MM.1S (cell line): ENCODE data around the gene SHMT1.

Experiments
- DNase-seq: peaks from one replicate; pipeline ENCODE4 v3.0.0-alpha.2; 2015
- H2AFZ ChIP-seq: fragments of 300-600 bp; sonication (generic); 2 replicates; pipeline ENCODE4 v1.6.0; 2016; ENCODE audit warnings: antibody characterized with exemption, low read length
- H3F3A ChIP-seq: fragments of 300-600 bp; sonication (generic); 2 replicates; pipeline ENCODE4 v1.6.1; 2016; ENCODE audit warnings: mild to moderate bottlenecking, antibody characterized with exemption, low read length, moderate library complexity, mixed read lengths; ENCODE audit not compliant: insufficient read depth
- H3K27ac ChIP-seq: fragments of 300-600 bp; sonication (generic); 2 replicates; pipeline ENCODE4 v1.5.1; 2016; ENCODE audit warnings: mild to moderate bottlenecking, low read length
- H3K27me3 ChIP-seq: fragments of 300-600 bp; sonication (generic); replicated peaks from 2 replicates; pipeline ENCODE4 v1.6.0; 2016; ENCODE audit warnings: low read length; ENCODE audit not compliant: insufficient read depth
- H3K36me3 ChIP-seq: fragments of 300-600 bp; sonication (generic); replicated peaks from 2 replicates; pipeline ENCODE4 v1.6.1; 2016; ENCODE audit warnings: mild to moderate bottlenecking, low read length, mixed read lengths; ENCODE audit not compliant: insufficient read depth
- H3K4me1 ChIP-seq: fragments of 300-600 bp; sonication (generic); 2 replicates; pipeline ENCODE4 v1.6.1; 2016; ENCODE audit warnings: low read length, mixed read lengths
- H3K4me2 ChIP-seq: fragments of 300-600 bp; sonication (generic); 2 replicates; pipeline ENCODE4 v1.6.0; 2016; ENCODE audit warnings: low read depth, low read length
- H3K4me3 ChIP-seq: fragments of 300-600 bp; sonication (generic); 2 replicates; pipeline ENCODE4 v1.5.1; 2016; ENCODE audit warnings: low read length, mixed read lengths
- H3K79me2 ChIP-seq: fragments of 300-600 bp; sonication (generic); 2 replicates; pipeline ENCODE4 v1.6.1; 2016; ENCODE audit warnings: mixed run types, low read length, mixed read lengths
- H3K9ac ChIP-seq: fragments of 300-600 bp; sonication (generic); 2 replicates; pipeline ENCODE4 v1.6.1; 2016; ENCODE audit warnings: low read length, mixed read lengths
- H3K9me2 ChIP-seq: fragments of 300-600 bp; sonication (generic); replicated peaks from 2 replicates; pipeline ENCODE4 v1.6.1; 2016; ENCODE audit warnings: mild to moderate bottlenecking, low read length, mixed read lengths; ENCODE audit not compliant: insufficient read depth
- H3K9me3 ChIP-seq: fragments of 300-600 bp; sonication (generic); replicated peaks from 2 replicates; pipeline ENCODE4 v1.6.1; 2016; ENCODE audit warnings: mild to moderate bottlenecking, low read length, mixed read lengths; ENCODE audit not compliant: insufficient read depth
- H4K20me1 ChIP-seq: fragments of 300-600 bp; sonication (generic); 2 replicates; pipeline ENCODE4 v1.6.1; 2016; ENCODE audit warnings: mild to moderate bottlenecking, low read length, moderate library complexity, mixed read lengths; ENCODE audit not compliant: insufficient read depth
- EZH2 ChIP-seq: fragments of 300-600 bp; sonication (generic); optimal IDR thresholded peaks from 2 replicates; pipeline ENCODE3; 2017; ENCODE audit warnings: low read depth, mild to moderate bottlenecking, antibody characterized with exemption, low read length, mixed read lengths
- EZH2phosphoT487 ChIP-seq: fragments of 300-600 bp; sonication (generic); IDR thresholded peaks from 2 replicates; pipeline ENCODE4 v1.6.1; 2018; ENCODE audit warnings: antibody characterized with exemption, low read length
- TF ChIP-seq, protein P1 (sequence below): fragments of 300-600 bp; sonication (generic); IDR thresholded peaks from 2 replicates; pipeline ENCODE4 v1.5.1; 2016; ENCODE audit warnings: antibody characterized with exemption, low read length, mixed read lengths

SHMT1 gene

DNA sequence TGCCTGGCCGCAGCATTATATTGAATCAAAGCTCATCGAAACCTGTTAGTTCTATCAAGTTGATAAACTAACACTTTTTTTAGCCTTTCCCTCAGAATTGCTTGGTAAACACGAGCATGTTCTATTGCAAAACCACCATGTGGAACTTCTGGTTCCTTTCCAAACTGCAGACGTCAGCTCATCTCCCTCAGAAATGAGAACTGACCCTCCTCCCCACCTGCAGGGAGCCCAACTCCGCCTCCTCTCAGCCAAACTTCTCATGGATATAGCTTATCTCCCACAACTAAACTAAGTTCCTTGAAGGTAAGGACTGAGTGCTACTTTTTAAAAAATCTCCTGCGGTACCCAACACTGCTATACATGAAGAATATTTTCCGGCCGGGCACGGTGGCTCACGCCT lies 6.7 kb downstream of the SHMT1 start:
- peaks cover 36% of the 10 kb centered on the region for H3K79me2 ChIP-seq
- no peak for DNase-seq
- no peak overlapping the region for H3K4me2 ChIP-seq
- H3K4me1 ChIP-seq = no peaks in the 10 kb centered on the region
- no peaks in the 10 kb centered on the region for H4K20me1 ChIP-seq
- H3K27ac ChIP-seq = no peak overlapping the region
- TF ChIP-seq, protein P1, sequence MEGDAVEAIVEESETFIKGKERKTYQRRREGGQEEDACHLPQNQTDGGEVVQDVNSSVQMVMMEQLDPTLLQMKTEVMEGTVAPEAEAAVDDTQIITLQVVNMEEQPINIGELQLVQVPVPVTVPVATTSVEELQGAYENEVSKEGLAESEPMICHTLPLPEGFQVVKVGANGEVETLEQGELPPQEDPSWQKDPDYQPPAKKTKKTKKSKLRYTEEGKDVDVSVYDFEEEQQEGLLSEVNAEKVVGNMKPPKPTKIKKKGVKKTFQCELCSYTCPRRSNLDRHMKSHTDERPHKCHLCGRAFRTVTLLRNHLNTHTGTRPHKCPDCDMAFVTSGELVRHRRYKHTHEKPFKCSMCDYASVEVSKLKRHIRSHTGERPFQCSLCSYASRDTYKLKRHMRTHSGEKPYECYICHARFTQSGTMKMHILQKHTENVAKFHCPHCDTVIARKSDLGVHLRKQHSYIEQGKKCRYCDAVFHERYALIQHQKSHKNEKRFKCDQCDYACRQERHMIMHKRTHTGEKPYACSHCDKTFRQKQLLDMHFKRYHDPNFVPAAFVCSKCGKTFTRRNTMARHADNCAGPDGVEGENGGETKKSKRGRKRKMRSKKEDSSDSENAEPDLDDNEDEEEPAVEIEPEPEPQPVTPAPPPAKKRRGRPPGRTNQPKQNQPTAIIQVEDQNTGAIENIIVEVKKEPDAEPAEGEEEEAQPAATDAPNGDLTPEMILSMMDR = no peak
- TF ChIP-seq EZH2phosphoT487 (no peak), EZH2 (no peak)
- no peaks in the 10 kb centered on the region for H3K9me2 ChIP-seq
- H3K9ac ChIP-seq = no peak overlapping the region
- no peaks in the 10 kb centered on the region for H3K27me3 ChIP-seq
- no peak overlapping the region for H3K4me3 ChIP-seq
- no peak overlapping the region for H2AFZ ChIP-seq
- H3F3A ChIP-seq = no peaks in the 10 kb centered on the region
- 0 out of 2 replicates have a peak, but pooled peaks cover 6% of the 10 kb centered on the region for H3K36me3 ChIP-seq
- no peaks in the 10 kb centered on the region for H3K9me3 ChIP-seq

DNA sequence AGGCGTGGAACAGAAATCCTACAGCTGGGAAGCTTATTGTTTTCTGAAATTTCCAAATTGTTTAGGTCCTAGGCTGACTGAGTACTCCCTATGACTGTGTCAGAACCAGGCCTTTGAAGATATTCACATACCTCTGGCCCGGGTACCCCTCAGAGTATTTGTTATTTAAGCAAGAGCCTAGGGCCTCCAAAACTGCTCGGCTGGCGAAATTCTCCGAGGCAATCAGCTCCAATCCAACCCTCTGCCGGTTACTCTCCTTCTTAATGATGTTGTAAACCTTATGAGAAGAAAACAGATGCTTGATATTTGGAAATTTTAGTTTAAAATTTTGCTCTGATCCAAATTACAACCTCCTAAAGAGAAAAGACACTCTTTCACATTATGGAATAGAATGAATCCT lies 9.8 kb downstream of the SHMT1 start:
- Histone ChIP-seq H4K20me1 (no peaks in the 10 kb centered on the region), H3K9me2 (no peaks in the 10 kb centered on the region), H3K79me2 (peaks cover 15% of the 10 kb centered on the region), H3K4me1 (no peaks in the 10 kb centered on the region), H3K27me3 (no peaks in the 10 kb centered on the region), H3K9me3 (no peaks in the 10 kb centered on the region), H3K36me3 (0 out of 2 replicates have a peak, but pooled peaks cover 6% of the 10 kb centered on the region), H3F3A (no peaks in the 10 kb centered on the region), H2AFZ (no peak overlapping the region), H3K27ac (no peak overlapping the region), H3K4me3 (no peak overlapping the region), H3K4me2 (no peak overlapping the region), H3K9ac (no peak overlapping the region)
- DNase-seq = no peak
- TF ChIP-seq, protein P1 = no peak
- TF ChIP-seq EZH2phosphoT487 (no peak), EZH2 (no peak)

DNA sequence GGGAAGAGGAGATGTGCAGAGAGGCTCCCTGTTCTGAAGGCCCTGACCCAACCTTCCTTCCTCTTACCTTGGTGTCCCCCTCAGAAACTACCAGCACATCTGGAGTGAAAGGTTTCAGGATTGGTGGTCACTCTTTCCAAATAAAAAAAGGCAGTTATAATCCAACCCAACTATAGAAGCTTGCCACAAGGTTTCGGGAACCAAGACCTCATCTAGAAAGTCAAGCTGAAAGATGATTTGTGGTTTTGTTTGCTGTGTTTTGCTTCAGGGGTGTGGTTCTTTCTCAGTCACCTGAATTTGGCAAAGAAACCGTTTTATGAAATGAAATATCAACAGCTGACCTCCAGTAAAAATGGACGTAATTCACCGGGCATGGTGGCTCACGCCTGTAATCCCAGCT lies 19.3 kb downstream of the SHMT1 start:
- Histone ChIP-seq H3K27ac (peak overlapping the region; percentile 63; the same call in 1 of the 2 replicates), H3K9me2 (no peaks in the 10 kb centered on the region), H3K4me3 (no peak overlapping the region), H3K4me1 (peaks cover 12% of the 10 kb centered on the region), H3K79me2 (peaks cover 5% of the 10 kb centered on the region; the same call in 1 of the 2 replicates), H3K36me3 (peaks cover 8% of the 10 kb centered on the region), H2AFZ (no peak overlapping the region), H3K4me2 (peak overlapping the region; percentile 59), H4K20me1 (no peaks in the 10 kb centered on the region), H3K27me3 (no peaks in the 10 kb centered on the region), H3K9me3 (no peaks in the 10 kb centered on the region), H3K9ac (no peak overlapping the region; the same call in 1 of the 2 replicates), H3F3A (peaks cover 17% of the 10 kb centered on the region)
- TF ChIP-seq EZH2 = no peak
- no peak for TF ChIP-seq EZH2phosphoT487
- TF ChIP-seq, protein P1 = no peak
- peak; percentile 84 for DNase-seq
